ENCODE data around the gene GNAI2. TPM values are rescaled to one million over a fixed set of nuclear protein-coding genes. Genes with fewer than 3 reads are reported as not detected.

Gene GNAI2
- total RNA-seq, 3 donors from 2014 or later: 47.0 to 190 (median 96.4) TPM

- ATAC-seq (no peak), DNase-seq (no peak)
- intact Hi-C loops (cut with DNase I, micrococcal nuclease): no loop called here
- H3K36me3 ChIP-seq (ENCODE audit: low read depth): no peaks in the 10 kb centered on the region
- H3K9me3 ChIP-seq: no peaks in the 10 kb centered on the region
- peaks cover 61% of the 10 kb centered on the region for H3K4me1 ChIP-seq (ENCODE audit: low read depth)
- TF ChIP-seq CTCF (IDR thresholded peaks at IDR 0.05): no peak
- no peak overlapping the region for H3K4me3 ChIP-seq
Measured at GRCh38 chr3:50245251-50245745, 9.3 kb downstream of the GNAI2 start.

- intact Hi-C loops (cut with DNase I, micrococcal nuclease): no loop called here
- ATAC-seq (peak; percentile 86), DNase-seq (peak; percentile 93 to 98 (median 96))
- H3K9me3 ChIP-seq: no peaks in the 10 kb centered on the region
- H3K4me3 ChIP-seq: no peak overlapping the region
- TF ChIP-seq CTCF (IDR thresholded peaks at IDR 0.05): peak; percentile 97
- peaks cover 60% of the 10 kb centered on the region for H3K4me1 ChIP-seq (ENCODE audit: low read depth)
- no peaks in the 10 kb centered on the region for H3K36me3 ChIP-seq (ENCODE audit: low read depth)
Measured at GRCh38 chr3:50245831-50246516, 10.0 kb downstream of the GNAI2 start.

GRCh38 chr3:50246517-50246954 lies 10.5 kb downstream of the GNAI2 start:
- peaks cover 54% of the 10 kb centered on the region for H3K4me1 ChIP-seq (ENCODE audit: low read depth)

GRCh38 chr3:50248387-50248786 lies 12.4 kb downstream of the GNAI2 start:
- H3K4me1 ChIP-seq (ENCODE audit: low read depth): peaks cover 36% of the 10 kb centered on the region
- H3K36me3 ChIP-seq (ENCODE audit: low read depth): no peaks in the 10 kb centered on the region
- intact Hi-C loops (cut with DNase I, micrococcal nuclease): no loop called here
- peak; percentile 51 to 80 (median 66) for DNase-seq
- no peaks in the 10 kb centered on the region for H3K9me3 ChIP-seq
- no peak for TF ChIP-seq CTCF (IDR thresholded peaks at IDR 0.05)
- peak; percentile 75 for ATAC-seq
- H3K4me3 ChIP-seq: no peak overlapping the region

More at GRCh38 chr3:50246517-50246954, 10.5 kb downstream of the GNAI2 start:
- ATAC-seq: peak; percentile 48
- peak in 2 of 3 donors; percentile 57 to 79 for DNase-seq
- H3K36me3 ChIP-seq (ENCODE audit: low read depth): no peaks in the 10 kb centered on the region
- intact Hi-C loops (cut with DNase I, micrococcal nuclease): no loop called here
- no peak for TF ChIP-seq CTCF (IDR thresholded peaks at IDR 0.05)
- no peak overlapping the region for H3K4me3 ChIP-seq
- no peaks in the 10 kb centered on the region for H3K9me3 ChIP-seq

- intact Hi-C loops (cut with DNase I, micrococcal nuclease): no loop called here
- DNase-seq (no peak), ATAC-seq (no peak)
- no peaks in the 10 kb centered on the region for H3K36me3 ChIP-seq (ENCODE audit: low read depth)
- TF ChIP-seq CTCF (IDR thresholded peaks at IDR 0.05): no peak
- no peaks in the 10 kb centered on the region for H3K9me3 ChIP-seq
- H3K4me3 ChIP-seq: no peak overlapping the region
- H3K4me1 ChIP-seq (ENCODE audit: low read depth): peaks cover 28% of the 10 kb centered on the region
Measured at GRCh38 chr3:50249457-50249856, 13.5 kb downstream of the GNAI2 start.
